ENCODE data around the gene RSPO3.

Gene RSPO3

DNA sequence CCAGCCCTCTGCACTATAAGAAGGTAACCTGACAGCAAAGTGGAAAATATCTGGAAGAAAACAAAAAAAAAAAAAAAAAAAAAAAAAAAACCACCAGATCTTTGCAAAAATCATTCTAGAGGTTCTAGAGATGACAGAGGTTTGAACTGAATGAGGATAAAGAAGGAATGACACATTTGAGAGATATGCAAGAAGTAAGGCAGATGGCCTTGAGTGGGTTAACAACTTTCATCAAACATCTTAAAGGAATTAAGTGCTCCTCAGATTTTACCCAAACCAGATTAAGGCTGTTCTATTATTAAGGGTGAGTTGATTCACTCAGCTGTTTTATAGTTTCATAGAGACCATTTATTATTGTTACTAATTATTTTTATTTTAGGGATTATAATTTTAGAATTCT, 62.0 kb downstream of the RSPO3 start:
- Histone ChIP-seq H3K4me1 (ENCODE audit: insufficient read depth, low read length) (no peaks in the 10 kb centered on the region), H3K9me3 (ENCODE audit: low read length) (no peaks in the 10 kb centered on the region), H3K4me3 (ENCODE audit: low read length) (no peak overlapping the region), H2AFZ (ENCODE audit: low read depth, low read length) (no peak overlapping the region), H3K36me3 (ENCODE audit: insufficient read depth, low read length) (no peaks in the 10 kb centered on the region), H3K27me3 (ENCODE audit: insufficient read depth, low read length) (no peaks in the 10 kb centered on the region)

GRCh38 chr6:127182501-127182900, 64.0 kb downstream of the RSPO3 start:
- no peak overlapping the region for H3K4me3 ChIP-seq (ENCODE audit: low read length)
- no peaks in the 10 kb centered on the region for H3K9me3 ChIP-seq (ENCODE audit: low read length)
- no peaks in the 10 kb centered on the region for H3K4me1 ChIP-seq (ENCODE audit: insufficient read depth, low read length)
- no peak overlapping the region for H2AFZ ChIP-seq (ENCODE audit: low read depth, low read length)
- no peaks in the 10 kb centered on the region for H3K36me3 ChIP-seq (ENCODE audit: insufficient read depth, low read length)
- no peaks in the 10 kb centered on the region for H3K27me3 ChIP-seq (ENCODE audit: insufficient read depth, low read length)

DNA sequence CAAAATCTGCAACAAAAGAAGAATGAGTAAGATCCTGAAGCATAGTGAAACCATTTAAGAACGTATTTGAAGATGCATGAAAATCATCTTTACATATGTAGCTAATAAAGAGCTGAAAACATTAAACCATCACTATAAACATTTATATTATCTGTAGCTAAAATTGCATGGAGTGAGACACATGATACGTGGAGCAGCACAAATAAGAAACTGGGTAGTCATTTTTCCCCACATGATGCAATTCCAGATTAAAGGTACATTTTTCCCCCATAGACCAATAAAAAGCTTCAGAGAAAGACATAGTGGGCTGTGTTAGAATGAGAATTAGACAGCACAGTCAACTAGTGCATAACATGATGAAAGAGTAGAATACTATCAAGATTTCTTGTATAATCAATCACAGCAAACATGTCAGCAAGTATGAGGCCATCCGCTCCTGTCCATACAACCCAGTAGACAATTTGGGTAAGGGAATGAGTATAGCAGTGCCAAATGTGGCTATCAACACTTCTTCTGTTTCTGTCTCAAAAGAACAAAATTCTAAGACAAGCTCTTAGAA, 67.0 kb downstream of the RSPO3 start:
- no peaks in the 10 kb centered on the region for H3K9me3 ChIP-seq (ENCODE audit: low read length)
- H3K4me1 ChIP-seq (ENCODE audit: insufficient read depth, low read length) = no peaks in the 10 kb centered on the region
- no peak overlapping the region for H2AFZ ChIP-seq (ENCODE audit: low read depth, low read length)
- H3K27me3 ChIP-seq (ENCODE audit: insufficient read depth, low read length) = no peaks in the 10 kb centered on the region
- no peaks in the 10 kb centered on the region for H3K36me3 ChIP-seq (ENCODE audit: insufficient read depth, low read length)
- H3K4me3 ChIP-seq (ENCODE audit: low read length) = no peak overlapping the region

DNA sequence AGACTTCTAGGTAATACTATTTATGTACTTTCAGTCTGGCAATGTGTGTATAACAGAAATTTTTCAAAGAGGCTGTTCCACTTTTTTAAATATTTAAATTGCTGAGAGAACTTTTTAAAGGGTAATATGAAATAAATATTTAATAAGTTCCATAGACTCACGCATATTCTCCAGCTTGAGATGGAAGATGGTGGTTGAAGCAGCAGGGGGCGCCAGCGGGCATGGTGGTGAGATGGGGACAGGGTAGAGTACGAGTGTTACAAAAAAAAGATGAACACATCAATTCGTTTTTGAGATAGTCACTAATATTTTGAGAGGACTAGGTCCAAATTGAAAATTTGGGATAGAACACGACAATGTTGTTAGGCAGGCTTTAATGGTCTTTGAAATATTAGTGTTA, 68.4 kb downstream of the RSPO3 start:
- Histone ChIP-seq H3K27me3 (ENCODE audit: insufficient read depth, low read length) (no peaks in the 10 kb centered on the region), H2AFZ (ENCODE audit: low read depth, low read length) (no peak overlapping the region), H3K36me3 (ENCODE audit: insufficient read depth, low read length) (no peaks in the 10 kb centered on the region), H3K9me3 (ENCODE audit: low read length) (no peaks in the 10 kb centered on the region), H3K4me3 (ENCODE audit: low read length) (no peak overlapping the region), H3K4me1 (ENCODE audit: insufficient read depth, low read length) (no peaks in the 10 kb centered on the region)

GRCh38 chr6:127188744-127189143, 70.3 kb downstream of the RSPO3 start:
- Histone ChIP-seq H3K9me3 (ENCODE audit: low read length) (no peaks in the 10 kb centered on the region), H3K4me1 (ENCODE audit: insufficient read depth, low read length) (no peaks in the 10 kb centered on the region), H3K36me3 (ENCODE audit: insufficient read depth, low read length) (no peaks in the 10 kb centered on the region), H2AFZ (ENCODE audit: low read depth, low read length) (no peak overlapping the region), H3K27me3 (ENCODE audit: insufficient read depth, low read length) (no peaks in the 10 kb centered on the region), H3K4me3 (ENCODE audit: low read length) (no peak overlapping the region)

- no peaks in the 10 kb centered on the region for H3K36me3 ChIP-seq (ENCODE audit: insufficient read depth, low read length)
- H3K9me3 ChIP-seq (ENCODE audit: low read length) = no peaks in the 10 kb centered on the region
- H3K27me3 ChIP-seq (ENCODE audit: insufficient read depth, low read length) = no peaks in the 10 kb centered on the region
- H3K4me3 ChIP-seq (ENCODE audit: low read length) = no peak overlapping the region
- H3K4me1 ChIP-seq (ENCODE audit: insufficient read depth, low read length) = no peaks in the 10 kb centered on the region
- no peak overlapping the region for H2AFZ ChIP-seq (ENCODE audit: low read depth, low read length)
Observed at GRCh38 chr6:127190552-127190951, 72.1 kb downstream of the RSPO3 start.

DNA sequence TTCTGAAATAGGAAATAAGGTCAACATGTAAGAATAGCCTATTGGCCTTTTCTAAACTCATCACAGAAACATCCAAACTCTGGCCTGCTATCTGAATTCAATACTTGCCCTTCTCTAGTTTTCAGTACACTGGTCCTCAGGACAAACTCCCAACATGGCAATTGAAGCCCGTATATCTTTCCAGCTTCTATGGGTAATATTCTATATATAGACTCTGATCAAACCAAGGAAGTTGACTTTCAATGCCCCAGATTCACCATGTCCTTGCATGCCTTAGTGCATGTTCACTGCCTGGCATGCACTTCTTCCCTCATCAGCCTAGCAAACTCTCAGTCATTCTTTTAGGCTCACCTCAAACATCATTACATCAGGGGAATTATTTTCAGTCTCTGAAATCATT, 73.2 kb downstream of the RSPO3 start:
- no peaks in the 10 kb centered on the region for H3K9me3 ChIP-seq (ENCODE audit: low read length)
- H3K4me3 ChIP-seq (ENCODE audit: low read length) = no peak overlapping the region
- no peaks in the 10 kb centered on the region for H3K27me3 ChIP-seq (ENCODE audit: insufficient read depth, low read length)
- no peaks in the 10 kb centered on the region for H3K36me3 ChIP-seq (ENCODE audit: insufficient read depth, low read length)
- no peaks in the 10 kb centered on the region for H3K4me1 ChIP-seq (ENCODE audit: insufficient read depth, low read length)
- no peak overlapping the region for H2AFZ ChIP-seq (ENCODE audit: low read depth, low read length)

- Histone ChIP-seq H3K27me3 (ENCODE audit: insufficient read depth, low read length) (no peaks in the 10 kb centered on the region), H3K4me3 (ENCODE audit: low read length) (no peak overlapping the region), H3K36me3 (ENCODE audit: insufficient read depth, low read length) (no peaks in the 10 kb centered on the region), H3K4me1 (ENCODE audit: insufficient read depth, low read length) (no peaks in the 10 kb centered on the region), H2AFZ (ENCODE audit: low read depth, low read length) (no peak overlapping the region), H3K9me3 (ENCODE audit: low read length) (no peaks in the 10 kb centered on the region)
Observed at GRCh38 chr6:127192911-127193541, 74.6 kb downstream of the RSPO3 start.

DNA sequence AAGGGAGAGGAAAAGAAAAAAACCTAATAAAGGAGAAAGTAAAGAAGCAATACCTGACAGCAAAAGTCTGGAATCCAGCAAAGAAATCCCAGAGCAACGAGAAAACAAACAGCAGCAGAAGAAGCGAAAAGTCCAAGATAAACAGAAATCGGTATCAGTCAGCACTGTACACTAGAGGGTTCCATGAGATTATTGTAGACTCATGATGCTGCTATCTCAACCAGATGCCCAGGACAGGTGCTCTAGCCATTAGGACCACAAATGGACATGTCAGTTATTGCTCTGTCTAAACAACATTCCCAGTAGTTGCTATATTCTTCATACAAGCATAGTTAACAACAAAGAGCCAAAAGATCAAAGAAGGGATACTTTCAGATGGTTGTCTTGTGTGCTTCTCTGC, 77.4 kb downstream of the RSPO3 start:
- Histone ChIP-seq H3K36me3 (ENCODE audit: insufficient read depth, low read length) (no peaks in the 10 kb centered on the region), H3K4me1 (ENCODE audit: insufficient read depth, low read length) (no peaks in the 10 kb centered on the region)

GRCh38 chr6:127198549-127198948, 80.1 kb downstream of the RSPO3 start:
- Histone ChIP-seq H3K9me3 (ENCODE audit: low read length) (no peaks in the 10 kb centered on the region), H3K36me3 (ENCODE audit: insufficient read depth, low read length) (no peaks in the 10 kb centered on the region), H3K4me1 (ENCODE audit: insufficient read depth, low read length) (no peaks in the 10 kb centered on the region), H2AFZ (ENCODE audit: low read depth, low read length) (no peak overlapping the region), H3K4me3 (ENCODE audit: low read length) (no peak overlapping the region), H3K27me3 (ENCODE audit: insufficient read depth, low read length) (no peaks in the 10 kb centered on the region)

More for the DNA sequence above, 77.4 kb downstream of the RSPO3 start:
- no peak overlapping the region for H3K4me3 ChIP-seq (ENCODE audit: low read length)
- no peaks in the 10 kb centered on the region for H3K27me3 ChIP-seq (ENCODE audit: insufficient read depth, low read length)
- H2AFZ ChIP-seq (ENCODE audit: low read depth, low read length) = no peak overlapping the region
- H3K9me3 ChIP-seq (ENCODE audit: low read length) = no peaks in the 10 kb centered on the region

DNA sequence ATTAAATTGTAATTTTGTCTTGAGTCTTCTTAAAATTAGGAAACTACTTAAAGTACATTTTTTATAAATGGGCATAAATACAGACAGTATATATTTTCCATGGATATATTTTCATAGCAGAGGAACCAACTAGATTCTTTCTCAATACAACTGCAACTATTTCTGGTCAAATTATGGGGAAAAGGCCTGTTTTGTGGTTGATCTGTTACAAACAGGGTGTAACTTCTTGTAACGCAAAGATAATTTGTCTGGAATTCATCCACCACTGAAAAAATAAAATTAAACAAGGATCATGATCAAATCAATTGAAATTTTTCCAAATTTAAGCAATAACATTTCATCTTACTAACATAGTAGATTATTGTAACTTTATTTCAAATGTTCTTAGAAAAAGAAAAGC, 81.0 kb downstream of the RSPO3 start:
- Histone ChIP-seq H3K9me3 (ENCODE audit: low read length) (no peaks in the 10 kb centered on the region), H3K27me3 (ENCODE audit: insufficient read depth, low read length) (no peaks in the 10 kb centered on the region), H3K36me3 (ENCODE audit: insufficient read depth, low read length) (no peaks in the 10 kb centered on the region), H3K4me3 (ENCODE audit: low read length) (no peak overlapping the region), H3K4me1 (ENCODE audit: insufficient read depth, low read length) (no peaks in the 10 kb centered on the region), H2AFZ (ENCODE audit: low read depth, low read length) (no peak overlapping the region)

GRCh38 chr6:127200114-127200513, 81.6 kb downstream of the RSPO3 start:
- no peaks in the 10 kb centered on the region for H3K36me3 ChIP-seq (ENCODE audit: insufficient read depth, low read length)
- H3K4me3 ChIP-seq (ENCODE audit: low read length) = no peak overlapping the region

GRCh38 chr6:127201321-127201720, 82.8 kb downstream of the RSPO3 start:
- Histone ChIP-seq H3K36me3 (ENCODE audit: insufficient read depth, low read length) (no peaks in the 10 kb centered on the region), H3K4me3 (ENCODE audit: low read length) (no peak overlapping the region), H3K4me1 (ENCODE audit: insufficient read depth, low read length) (no peaks in the 10 kb centered on the region), H2AFZ (ENCODE audit: low read depth, low read length) (no peak overlapping the region), H3K27me3 (ENCODE audit: insufficient read depth, low read length) (no peaks in the 10 kb centered on the region), H3K9me3 (ENCODE audit: low read length) (no peaks in the 10 kb centered on the region)

More at GRCh38 chr6:127200114-127200513, 81.6 kb downstream of the RSPO3 start:
- no peaks in the 10 kb centered on the region for H3K27me3 ChIP-seq (ENCODE audit: insufficient read depth, low read length)
- no peak overlapping the region for H2AFZ ChIP-seq (ENCODE audit: low read depth, low read length)
- no peaks in the 10 kb centered on the region for H3K9me3 ChIP-seq (ENCODE audit: low read length)
- no peaks in the 10 kb centered on the region for H3K4me1 ChIP-seq (ENCODE audit: insufficient read depth, low read length)

GRCh38 chr6:127202676-127203075, 84.2 kb downstream of the RSPO3 start:
- H3K4me3 ChIP-seq (ENCODE audit: low read length) = no peak overlapping the region
- H3K27me3 ChIP-seq (ENCODE audit: insufficient read depth, low read length) = no peaks in the 10 kb centered on the region
- no peaks in the 10 kb centered on the region for H3K4me1 ChIP-seq (ENCODE audit: insufficient read depth, low read length)
- no peaks in the 10 kb centered on the region for H3K36me3 ChIP-seq (ENCODE audit: insufficient read depth, low read length)
- H2AFZ ChIP-seq (ENCODE audit: low read depth, low read length) = no peak overlapping the region
- no peaks in the 10 kb centered on the region for H3K9me3 ChIP-seq (ENCODE audit: low read length)

Measured in neuron (in vitro differentiated cells).